Stimulated activated CD4-positive, alpha-beta T cell treated with anti-CD3 and anti-CD28 coated beads, TNF-alpha, amount 100 ng/mL, for 48 hours (primary cell): ENCODE measurements around the gene TAC4.
A peak's percentile ranks its signal among the peaks of the same experiment; 100 is the strongest.

Experiments
- DNase-seq, 3 donors: peaks; one replicate each; pipeline ENCODE4 v3.0.0-alpha.2; 2020; ENCODE audit warnings: low read depth in 3 of 3

TAC4 gene

DNA sequence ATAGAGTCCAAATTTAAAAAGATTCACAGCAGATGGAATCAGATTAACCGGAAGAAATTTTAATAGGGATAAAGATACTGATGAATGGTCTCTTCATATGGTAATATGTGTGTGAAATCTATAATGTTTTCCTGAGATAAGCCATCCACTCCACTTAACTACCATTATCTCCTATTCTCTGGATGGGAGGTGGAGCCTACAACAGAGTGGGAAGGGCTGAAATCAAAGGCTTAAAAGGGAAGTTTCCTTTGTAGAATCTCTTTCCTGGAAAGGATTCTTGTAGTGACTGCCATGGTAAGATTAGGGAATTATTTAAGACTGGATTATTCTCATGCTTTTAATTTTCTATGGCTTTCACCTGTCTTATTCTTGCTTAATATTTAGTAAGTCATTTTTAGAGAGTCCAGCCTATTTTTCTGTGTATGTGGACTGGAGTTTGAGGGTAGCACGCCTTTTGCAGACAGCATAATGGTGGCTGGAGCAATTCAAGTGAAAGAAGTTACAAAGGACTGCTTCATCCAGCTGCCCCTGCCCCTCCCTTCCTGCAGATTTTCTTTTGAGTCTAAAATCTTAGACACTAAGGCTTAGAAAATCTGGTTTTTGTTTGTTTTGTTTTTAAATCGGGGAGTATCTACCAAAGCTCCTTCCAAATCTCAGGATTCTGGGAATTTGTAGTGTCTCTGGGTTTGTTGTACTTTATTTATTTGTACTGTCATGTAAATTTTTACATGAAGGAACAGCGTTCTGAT is 32.9 kb downstream of the TAC4 start:
- DNase-seq: no peak

DNA sequence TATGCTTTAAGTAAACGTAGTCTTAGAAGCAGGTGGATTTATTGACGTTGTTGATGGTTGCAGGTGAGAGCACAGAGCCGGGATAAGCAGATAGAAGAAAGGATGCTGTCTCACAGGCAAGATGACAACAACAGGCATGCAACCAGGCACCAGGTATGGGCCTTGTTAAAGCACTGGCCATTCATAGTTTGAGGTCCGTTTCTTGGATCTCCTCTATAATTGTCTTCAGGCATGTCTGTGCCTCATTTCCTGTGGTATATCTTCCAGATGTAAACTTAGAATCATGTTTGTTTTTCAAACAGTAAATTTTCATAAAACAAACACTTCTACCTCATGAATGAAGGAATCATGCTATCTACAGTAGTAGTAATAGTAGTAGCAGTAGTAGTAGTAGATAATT is 38.8 kb downstream of the TAC4 start:
- no peak for DNase-seq

DNA sequence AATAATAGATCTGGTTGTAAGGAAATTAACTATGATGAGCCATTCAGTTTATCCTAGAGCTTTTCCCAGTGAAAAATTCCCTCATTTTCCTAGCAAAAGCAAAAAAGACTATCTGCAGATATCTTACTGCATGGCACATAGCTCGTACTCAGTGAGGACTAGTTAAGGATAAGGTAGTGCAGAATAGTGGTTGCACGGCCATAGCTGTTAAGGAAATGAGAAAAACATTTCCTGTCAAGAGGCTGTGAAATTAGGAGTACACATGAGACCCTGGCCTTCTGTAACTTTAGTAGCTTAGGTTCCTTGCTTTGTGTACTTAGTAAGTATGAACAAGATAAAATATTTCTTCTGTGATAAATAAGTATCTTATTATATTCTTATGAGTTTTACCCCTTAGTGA is 49.1 kb downstream of the TAC4 start:
- DNase-seq: no peak

DNA sequence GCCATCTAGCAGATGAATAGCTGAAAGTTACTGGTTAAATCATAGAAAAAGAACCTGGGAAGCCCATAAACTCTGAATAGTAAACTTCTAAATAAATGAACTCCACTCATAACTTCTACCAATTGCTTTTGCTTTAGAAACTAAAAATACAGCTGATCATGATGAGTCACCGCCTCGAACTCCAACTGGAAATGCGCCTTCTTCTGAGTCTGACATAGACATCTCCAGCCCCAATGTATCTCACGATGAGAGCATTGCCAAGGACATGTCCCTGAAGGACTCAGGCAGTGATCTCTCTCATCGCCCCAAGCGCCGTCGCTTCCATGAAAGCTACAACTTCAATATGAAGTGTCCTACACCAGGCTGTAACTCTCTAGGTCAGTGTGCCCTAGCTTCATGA is 49.7 kb downstream of the TAC4 start:
- no peak for DNase-seq

DNA sequence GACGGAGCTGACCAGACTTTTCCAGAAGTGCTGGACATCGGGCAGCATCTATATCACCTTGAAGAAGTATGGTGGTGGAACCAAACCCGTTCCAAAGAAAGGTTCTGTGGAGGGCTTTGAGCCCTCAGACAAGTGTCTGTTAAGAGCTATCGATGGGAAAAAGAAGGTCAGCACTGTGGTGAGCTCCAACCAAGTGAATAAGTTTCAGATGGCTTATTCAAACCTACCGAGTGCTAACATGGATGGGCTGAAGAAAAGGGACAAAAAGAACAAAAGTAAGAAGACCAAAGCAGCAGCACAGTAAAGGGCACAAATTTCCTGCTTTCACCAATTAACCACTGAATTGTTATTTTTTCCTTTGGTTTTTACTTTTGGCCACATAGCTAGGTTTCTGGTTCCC is 52.5 kb downstream of the TAC4 start:
- DNase-seq: no peak

DNA sequence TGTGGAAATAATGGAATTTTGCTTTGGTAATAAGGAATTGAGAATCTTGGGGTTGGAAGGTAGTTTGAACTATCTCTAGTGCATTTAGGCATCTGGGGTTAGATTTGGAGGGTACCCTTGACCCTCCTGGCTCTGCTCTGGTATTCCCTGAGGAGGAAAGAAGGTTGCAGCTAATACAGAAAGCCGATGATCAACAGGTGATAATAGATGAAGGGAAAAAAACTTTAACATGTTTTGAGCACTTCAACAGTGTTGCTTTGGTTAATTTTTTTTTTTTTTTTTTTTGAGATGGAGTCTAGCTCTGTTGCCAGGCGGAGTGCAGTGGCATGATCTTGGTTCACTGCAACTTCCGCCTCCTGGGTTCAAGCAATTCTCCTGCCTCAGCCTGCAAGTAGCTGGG is 54.6 kb downstream of the TAC4 start:
- DNase-seq: no peak

DNA sequence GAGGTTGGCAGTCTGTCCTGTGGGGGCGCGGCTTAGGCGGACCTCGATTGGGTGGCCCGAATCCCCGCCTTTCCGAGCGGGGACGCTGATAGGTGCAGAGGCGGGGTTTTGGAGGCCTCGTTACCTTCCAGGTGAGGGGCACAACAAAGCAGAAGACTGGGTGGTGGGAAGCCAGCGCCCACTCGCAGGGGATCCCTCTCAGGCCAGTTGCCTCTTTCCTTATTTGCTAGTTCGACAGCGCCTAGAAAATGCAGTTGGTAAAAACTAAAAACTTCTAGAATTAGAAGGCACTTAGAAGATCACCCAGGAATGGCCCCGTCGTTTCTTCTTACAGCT is 58.7 kb downstream of the TAC4 start:
- no peak for DNase-seq

DNA sequence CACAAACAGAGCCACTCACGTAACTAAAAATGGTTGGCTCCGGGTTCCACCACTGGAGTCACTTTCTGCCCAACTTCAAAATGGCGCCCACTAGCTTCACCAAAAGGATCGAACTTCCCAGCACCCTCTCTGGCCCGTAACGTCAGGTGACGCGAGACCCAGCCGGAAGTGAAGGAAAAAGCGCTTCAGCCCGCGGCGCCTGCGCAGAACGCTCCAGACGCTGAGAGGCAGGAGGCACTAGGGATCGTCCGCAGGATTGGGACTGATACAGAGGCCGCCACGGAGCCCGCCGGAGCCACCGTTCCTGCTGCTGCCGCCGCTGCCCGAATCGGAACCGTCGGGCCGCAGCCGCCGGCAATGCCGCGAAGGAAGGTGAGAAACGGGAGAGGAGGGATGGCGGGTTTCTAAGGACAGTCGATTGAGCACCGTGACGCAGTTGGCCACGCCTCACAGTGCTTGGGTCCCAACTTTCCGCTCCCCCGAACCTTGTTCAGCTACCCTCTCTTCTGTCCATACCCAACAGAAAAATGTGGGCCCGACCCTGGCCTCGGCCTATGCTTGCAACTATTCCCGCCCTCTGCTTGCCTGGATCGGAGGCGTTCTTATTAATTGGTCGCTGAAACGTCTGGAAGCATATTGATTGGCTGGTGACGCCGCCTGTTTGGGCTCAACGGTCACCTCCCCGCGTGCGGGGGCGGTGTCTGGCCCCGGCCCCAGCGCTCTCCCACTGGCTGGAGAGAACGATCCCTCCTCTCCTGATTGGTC is 59.2 kb downstream of the TAC4 start, which contains the start of gene KAT7:
Gene KAT7 (plus strand): TSS at position 204 of the 765 bp plus-strand sequence. CDS start 154 bp downstream, at position 358.
- DNase-seq: peak; percentile 97 to 99 (median 97)
